ENCODE results near the gene AMBRA1. TPM values are rescaled to one million over a fixed set of nuclear protein-coding genes. Genes with fewer than 3 reads are reported as not detected.

The AMBRA1 gene
- polyA plus RNA-seq, 1 experiment, result 12.8 TPM

DNA sequence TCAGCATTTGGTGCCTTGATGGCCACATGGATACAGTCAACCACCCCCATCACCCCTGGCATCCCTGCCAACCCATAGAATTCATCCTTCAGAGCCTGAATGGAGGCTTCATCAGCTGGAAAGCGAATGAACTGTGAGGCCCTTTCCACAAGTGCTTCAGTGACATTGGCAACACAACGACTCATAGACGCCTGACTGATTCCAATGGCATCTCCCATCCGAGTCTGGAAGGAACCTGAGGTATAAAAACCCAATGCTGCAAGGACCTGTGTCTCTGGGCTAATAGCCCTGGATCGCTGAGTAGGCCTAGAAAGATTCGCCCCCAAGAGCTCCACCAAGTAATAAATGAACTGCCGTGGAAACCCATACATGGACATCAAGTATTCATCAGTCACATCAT lies 21.9 kb upstream of the AMBRA1 start:
- no peak for DNase-seq (ENCODE audit: low read depth)
- Histone ChIP-seq H3K27me3 (ENCODE audit: control insufficient read depth, insufficient read depth, low read length) (no peaks in the 10 kb centered on the region), H3K36me3 (ENCODE audit: control insufficient read depth, insufficient read depth, low read length) (no peaks in the 10 kb centered on the region; the same call in 1 of the 2 replicates), H3K4me3 (ENCODE audit: low read depth, low read length) (no peak overlapping the region)
- ChIA-PET POLR2A (no interaction called here), CTCF (no interaction called here)
- TF ChIP-seq, protein P1, sequence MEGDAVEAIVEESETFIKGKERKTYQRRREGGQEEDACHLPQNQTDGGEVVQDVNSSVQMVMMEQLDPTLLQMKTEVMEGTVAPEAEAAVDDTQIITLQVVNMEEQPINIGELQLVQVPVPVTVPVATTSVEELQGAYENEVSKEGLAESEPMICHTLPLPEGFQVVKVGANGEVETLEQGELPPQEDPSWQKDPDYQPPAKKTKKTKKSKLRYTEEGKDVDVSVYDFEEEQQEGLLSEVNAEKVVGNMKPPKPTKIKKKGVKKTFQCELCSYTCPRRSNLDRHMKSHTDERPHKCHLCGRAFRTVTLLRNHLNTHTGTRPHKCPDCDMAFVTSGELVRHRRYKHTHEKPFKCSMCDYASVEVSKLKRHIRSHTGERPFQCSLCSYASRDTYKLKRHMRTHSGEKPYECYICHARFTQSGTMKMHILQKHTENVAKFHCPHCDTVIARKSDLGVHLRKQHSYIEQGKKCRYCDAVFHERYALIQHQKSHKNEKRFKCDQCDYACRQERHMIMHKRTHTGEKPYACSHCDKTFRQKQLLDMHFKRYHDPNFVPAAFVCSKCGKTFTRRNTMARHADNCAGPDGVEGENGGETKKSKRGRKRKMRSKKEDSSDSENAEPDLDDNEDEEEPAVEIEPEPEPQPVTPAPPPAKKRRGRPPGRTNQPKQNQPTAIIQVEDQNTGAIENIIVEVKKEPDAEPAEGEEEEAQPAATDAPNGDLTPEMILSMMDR (IDR thresholded peaks at IDR 0.05; ENCODE audit: insufficient read depth, low read depth, low read length), result no peak

DNA sequence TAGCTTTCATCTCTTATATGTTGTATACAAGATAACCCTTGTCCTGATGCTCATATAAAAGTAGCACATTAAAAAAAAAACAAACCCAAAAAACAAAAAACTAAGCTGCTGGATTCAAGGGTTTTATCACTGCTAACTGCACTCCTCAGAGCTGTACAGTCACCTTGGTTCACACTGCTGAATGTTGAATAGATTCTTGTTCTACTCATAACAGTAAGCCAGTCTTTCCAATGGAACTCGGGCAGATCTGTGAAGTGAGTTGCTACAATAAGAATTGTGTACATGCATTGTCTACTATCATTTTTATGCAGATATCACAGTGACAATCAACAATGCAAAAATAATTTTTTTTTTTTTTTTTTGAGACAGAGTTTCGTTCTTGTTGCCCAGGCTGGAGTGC lies 18.5 kb upstream of the AMBRA1 start:
- Histone ChIP-seq H3K4me3 (ENCODE audit: low read depth, low read length) (no peak overlapping the region), H3K36me3 (ENCODE audit: control insufficient read depth, insufficient read depth, low read length) (no peaks in the 10 kb centered on the region), H3K27me3 (ENCODE audit: control insufficient read depth, insufficient read depth, low read length) (no peaks in the 10 kb centered on the region)
- POLR2A ChIA-PET, result no interaction called here
- TF ChIP-seq, protein P1 (IDR thresholded peaks at IDR 0.05; ENCODE audit: insufficient read depth, low read depth, low read length), result no peak
- CTCF ChIA-PET, result interaction anchor here (1.0 to 1.1 kb wide), 4 partner anchors 59 to 224 kb away, joined by 3 to 5 read pairs (median 4); no protein-coding TSS in a partner anchor
- DNase-seq (ENCODE audit: low read depth), result no peak

DNA sequence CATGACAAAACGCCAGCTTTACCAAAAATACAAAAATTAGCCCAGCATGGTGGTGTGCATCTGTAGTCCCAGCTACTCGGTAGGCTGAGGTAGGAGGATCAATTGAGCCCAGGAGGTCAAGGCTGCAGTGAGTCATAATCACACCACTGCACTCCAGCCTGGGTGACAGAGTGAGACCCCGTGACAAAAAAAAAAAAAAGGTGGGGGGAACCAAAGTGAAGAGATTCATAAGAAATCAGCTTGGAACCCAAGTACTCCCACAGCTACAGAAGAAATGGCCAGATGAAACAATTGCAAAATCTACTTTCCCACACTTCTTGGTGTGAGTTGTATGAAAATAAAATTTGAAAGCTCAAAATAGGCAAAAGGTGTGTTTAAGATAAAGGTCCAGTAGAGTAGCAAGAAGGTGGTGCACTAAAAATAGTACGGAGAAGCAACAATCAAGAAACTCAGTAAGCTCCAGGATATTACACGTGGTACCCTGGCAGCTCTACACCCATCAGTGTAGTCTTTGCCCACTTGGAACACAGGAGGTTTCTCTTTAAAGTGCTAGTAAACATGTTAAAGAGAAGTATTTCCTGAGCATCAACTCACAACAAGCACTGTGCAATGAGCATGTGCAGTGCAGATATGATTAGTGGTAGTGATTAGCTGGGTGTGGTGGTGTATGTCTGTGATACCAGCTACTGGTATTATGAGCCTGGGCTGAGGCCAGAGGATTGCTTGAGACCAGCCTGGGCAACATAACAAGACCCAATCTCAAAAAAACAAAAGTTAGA lies 17.9 kb upstream of the AMBRA1 start:
- ChIA-PET CTCF (interaction anchor here (1.0 to 1.1 kb wide), 4 partner anchors 60 to 223 kb away, joined by 3 to 5 read pairs (median 4); no protein-coding TSS in a partner anchor), POLR2A (no interaction called here)
- Histone ChIP-seq H3K36me3 (ENCODE audit: control insufficient read depth, insufficient read depth, low read length) (no peaks in the 10 kb centered on the region), H3K27me3 (ENCODE audit: control insufficient read depth, insufficient read depth, low read length) (no peaks in the 10 kb centered on the region), H3K4me3 (ENCODE audit: low read depth, low read length) (no peak overlapping the region)
- DNase-seq (ENCODE audit: low read depth), result no peak
- TF ChIP-seq, protein P1 (IDR thresholded peaks at IDR 0.05; ENCODE audit: insufficient read depth, low read depth, low read length), result no peak

DNA sequence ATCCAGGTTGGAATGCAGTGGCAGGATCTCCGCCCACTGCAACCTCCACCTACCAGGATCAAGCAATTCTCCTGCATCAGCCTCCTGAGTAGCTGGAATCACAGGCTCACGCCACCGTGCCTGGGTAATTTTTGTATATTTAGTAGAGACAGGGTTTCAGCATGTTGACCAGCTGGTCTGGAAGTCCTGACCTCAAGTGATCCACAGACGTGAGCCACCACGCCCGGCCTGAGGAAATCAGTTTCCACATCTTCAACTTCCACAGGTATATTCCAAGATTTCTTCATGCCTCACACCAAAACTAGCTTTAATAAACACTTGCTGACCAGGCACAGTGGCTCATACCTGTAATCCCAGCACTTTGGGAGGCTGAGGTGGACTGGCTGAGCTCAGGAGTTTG lies 15.6 kb upstream of the AMBRA1 start:
- TF ChIP-seq, protein P1 (IDR thresholded peaks at IDR 0.05; ENCODE audit: insufficient read depth, low read depth, low read length), result no peak
- H3K4me3 ChIP-seq (ENCODE audit: low read depth, low read length), result no peak overlapping the region
- no peak for DNase-seq (ENCODE audit: low read depth)
- no peaks in the 10 kb centered on the region for H3K36me3 ChIP-seq (ENCODE audit: control insufficient read depth, insufficient read depth, low read length)
- no peaks in the 10 kb centered on the region for H3K27me3 ChIP-seq (ENCODE audit: control insufficient read depth, insufficient read depth, low read length)
- POLR2A ChIA-PET, result no interaction called here
- CTCF ChIA-PET, result interaction anchor here (1.1 kb wide), 1 partner anchor 16 kb away, joined by 4 read pairs; no protein-coding TSS in a partner anchor

DNA sequence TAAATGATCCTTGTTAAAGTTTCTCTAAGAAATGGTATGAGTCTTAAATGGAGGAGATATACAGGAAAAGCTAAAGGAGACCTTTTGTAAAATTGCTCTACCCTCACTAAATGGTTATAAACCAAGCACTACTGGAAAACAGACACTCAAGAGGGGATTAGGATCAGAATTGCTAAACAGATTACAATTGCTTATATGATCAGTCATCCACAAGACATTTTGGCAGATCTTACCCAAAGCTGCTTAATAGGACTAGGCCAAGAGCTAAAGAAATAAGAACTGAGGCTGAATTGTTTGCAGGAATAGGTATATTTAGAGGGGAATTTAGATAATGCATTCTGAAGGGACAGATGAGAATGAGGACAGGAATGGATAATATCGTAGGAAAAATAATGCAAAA lies 13.7 kb upstream of the AMBRA1 start:
- no peak for DNase-seq (ENCODE audit: low read depth)
- ChIA-PET CTCF (no interaction called here), POLR2A (no interaction called here)

More for the DNA sequence above, 13.7 kb upstream of the AMBRA1 start:
- no peak overlapping the region for H3K4me3 ChIP-seq (ENCODE audit: low read depth, low read length)
- no peaks in the 10 kb centered on the region for H3K27me3 ChIP-seq (ENCODE audit: control insufficient read depth, insufficient read depth, low read length)
- TF ChIP-seq, protein P1 (IDR thresholded peaks at IDR 0.05; ENCODE audit: insufficient read depth, low read depth, low read length), result no peak
- no peaks in the 10 kb centered on the region for H3K36me3 ChIP-seq (ENCODE audit: control insufficient read depth, insufficient read depth, low read length)

Measured in BJ (cell line).